ENCODE results near the gene PAX8. TPM values are rescaled to one million over a fixed set of nuclear protein-coding genes. Genes with fewer than 3 reads are reported as not detected.
"Not testable (repeated sequence)": the region's sequence is repeated elsewhere in the genome, so short reads cannot be mapped to it uniquely, and the experiment has no call there.

PAX8 gene
- total and polyA plus RNA-seq, 2 donors (not counting 1 experiment from before 2014, with no cell fraction given) = 0.26 to 0.50 TPM

DNA sequence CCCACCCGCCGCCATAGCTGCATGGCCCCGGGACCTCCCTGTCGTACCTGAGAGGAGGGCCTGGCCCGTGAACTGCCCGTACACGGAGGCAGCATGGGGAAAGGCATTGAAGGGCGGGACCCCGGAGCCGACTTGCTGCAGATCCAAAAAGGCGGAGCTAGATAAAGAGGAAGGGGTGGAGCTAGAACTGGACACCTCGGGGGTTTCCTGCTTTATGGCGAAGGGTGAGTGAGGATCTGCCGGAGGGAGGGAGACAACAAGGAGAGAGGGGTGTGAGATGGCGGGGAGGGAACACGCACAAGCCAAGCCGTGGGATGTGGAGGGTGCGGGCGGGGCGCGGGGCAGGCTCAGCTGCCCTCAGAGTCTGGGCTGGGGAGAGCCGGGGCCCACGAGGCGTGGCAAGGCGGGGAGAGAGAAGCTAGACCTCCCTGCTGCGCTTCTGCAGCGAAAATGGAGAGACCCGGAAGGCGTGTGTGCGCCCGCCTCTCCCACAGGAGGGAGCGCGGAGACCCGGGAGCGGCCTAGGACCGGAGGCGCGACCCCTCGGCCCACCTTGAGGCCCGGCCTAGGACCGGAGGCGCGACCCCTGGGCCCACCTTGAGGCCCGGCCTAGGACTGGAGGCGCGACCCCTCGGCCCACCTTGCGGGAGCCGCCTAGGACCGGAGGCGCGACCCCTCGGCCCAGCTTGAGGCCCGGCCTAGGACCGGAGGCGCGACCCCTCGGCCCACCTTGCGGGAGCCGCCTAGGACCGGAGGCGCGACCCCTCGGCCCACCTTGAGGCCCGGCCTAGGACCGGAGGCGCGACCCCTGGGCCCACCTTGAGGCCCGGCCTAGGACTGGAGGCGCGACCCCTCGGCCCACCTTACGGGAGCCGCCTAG, 43.1 kb downstream of the PAX8 start:
- H4K20me1 ChIP-seq (ENCODE audit: control insufficient read depth, extremely low read depth, insufficient read depth, low read length); H3K27me3 ChIP-seq (ENCODE audit: control insufficient read depth, insufficient read depth, low read length); H3K4me2 ChIP-seq (ENCODE audit: extremely low read depth, insufficient read depth, low read length); H3K79me2 ChIP-seq (ENCODE audit: control insufficient read depth, insufficient read depth, low read length); H3K9me3 ChIP-seq (ENCODE audit: control insufficient read depth, insufficient read depth, low read depth, low read length); H3K36me3 ChIP-seq (ENCODE audit: control insufficient read depth, insufficient read depth, low read length); H2AFZ ChIP-seq (ENCODE audit: low read length): not testable (repeated sequence)
- peak; percentile 67 to 72 for DNase-seq (ENCODE audit: low read depth in 2 of 2)
- Histone ChIP-seq H3K9ac (ENCODE audit: insufficient read depth, low read length) (peak overlapping the region; percentile 40), H3K4me3 (replicated peaks in 1 of 4; ENCODE audit: control extremely low read depth in 1 of 4, insufficient read depth in 1 of 4, low read depth in 3 of 4, low read length in 4 of 4) (peak overlapping the region in 2 of 4 experiments; percentile 43 to 46), H3K4me1 (ENCODE audit: control insufficient read depth, extremely low read depth, insufficient read depth, low read length) (peaks cover 17% of the 10 kb centered on the region), H3K27ac (ENCODE audit: insufficient read depth, low read length) (peak overlapping the region; percentile 26)

GRCh38 chr2:113234721-113235346, 43.9 kb downstream of the PAX8 start:
- Histone ChIP-seq H3K36me3 (ENCODE audit: control insufficient read depth, insufficient read depth, low read length) (peaks cover 2% of the 10 kb centered on the region), H3K9me3 (ENCODE audit: control insufficient read depth, insufficient read depth, low read depth, low read length) (no peaks in the 10 kb centered on the region), H3K27me3 (ENCODE audit: control insufficient read depth, insufficient read depth, low read length) (no peaks in the 10 kb centered on the region), H3K9ac (ENCODE audit: insufficient read depth, low read length) (peak overlapping the region; percentile 37), H2AFZ (ENCODE audit: low read length) (no peak overlapping the region), H3K79me2 (ENCODE audit: control insufficient read depth, insufficient read depth, low read length) (no peaks in the 10 kb centered on the region), H3K27ac (ENCODE audit: insufficient read depth, low read length) (peak overlapping the region; percentile 26), H3K4me3 (replicated peaks in 1 of 4; ENCODE audit: control extremely low read depth in 1 of 4, insufficient read depth in 1 of 4, low read depth in 3 of 4, low read length in 4 of 4) (peak overlapping the region in 2 of 4 experiments; percentile 35 to 46), H4K20me1 (ENCODE audit: control insufficient read depth, extremely low read depth, insufficient read depth, low read length) (no peaks in the 10 kb centered on the region), H3K4me1 (ENCODE audit: control insufficient read depth, extremely low read depth, insufficient read depth, low read length) (peaks cover 12% of the 10 kb centered on the region), H3K4me2 (ENCODE audit: extremely low read depth, insufficient read depth, low read length) (no peak overlapping the region)
- DNase-seq (ENCODE audit: low read depth in 2 of 2) = no peak
- TF ChIP-seq CTCF (conservative IDR thresholded peaks at IDR 0.05 in 1 of 2, IDR thresholded peaks at IDR 0.05 in 1 of 2; ENCODE audit: low read depth in 1 of 2, low read length in 2 of 2) = no peak
- no peak for TF ChIP-seq EZH2 (IDR thresholded peaks at IDR 0.05; ENCODE audit: low read length, missing control alignments)

- H3K4me1 ChIP-seq (ENCODE audit: control insufficient read depth, extremely low read depth, insufficient read depth, low read length) = peaks cover 6% of the 10 kb centered on the region
- peaks cover 2% of the 10 kb centered on the region for H3K36me3 ChIP-seq (ENCODE audit: control insufficient read depth, insufficient read depth, low read length)
- no peaks in the 10 kb centered on the region for H3K27me3 ChIP-seq (ENCODE audit: control insufficient read depth, insufficient read depth, low read length)
- no peaks in the 10 kb centered on the region for H3K9me3 ChIP-seq (ENCODE audit: control insufficient read depth, insufficient read depth, low read depth, low read length)
- H3K9ac ChIP-seq (ENCODE audit: insufficient read depth, low read length) = no peak overlapping the region
- H3K4me2 ChIP-seq (ENCODE audit: extremely low read depth, insufficient read depth, low read length) = no peak overlapping the region
- TF ChIP-seq EZH2 (IDR thresholded peaks at IDR 0.05; ENCODE audit: low read length, missing control alignments) (no peak), CTCF (conservative IDR thresholded peaks at IDR 0.05 in 1 of 2, IDR thresholded peaks at IDR 0.05 in 1 of 2; ENCODE audit: low read depth in 1 of 2, low read length in 2 of 2) (peak in 1 of 2 donors; percentile 36)
- no peaks in the 10 kb centered on the region for H4K20me1 ChIP-seq (ENCODE audit: control insufficient read depth, extremely low read depth, insufficient read depth, low read length)
- no peak overlapping the region for H3K4me3 ChIP-seq (replicated peaks in 1 of 4; ENCODE audit: control extremely low read depth in 1 of 4, insufficient read depth in 1 of 4, low read depth in 3 of 4, low read length in 4 of 4)
- DNase-seq (ENCODE audit: low read depth in 2 of 2) = peak in 1 of 2 donors; percentile 60
- H3K27ac ChIP-seq (ENCODE audit: insufficient read depth, low read length) = peak overlapping the region; percentile 1
- H2AFZ ChIP-seq (ENCODE audit: low read length) = no peak overlapping the region
- H3K79me2 ChIP-seq (ENCODE audit: control insufficient read depth, insufficient read depth, low read length) = no peaks in the 10 kb centered on the region
Measured at GRCh38 chr2:113233593-113234550, 44.8 kb downstream of the PAX8 start.
